ENCODE results near the gene TECPR2.

The TECPR2 gene

DNA sequence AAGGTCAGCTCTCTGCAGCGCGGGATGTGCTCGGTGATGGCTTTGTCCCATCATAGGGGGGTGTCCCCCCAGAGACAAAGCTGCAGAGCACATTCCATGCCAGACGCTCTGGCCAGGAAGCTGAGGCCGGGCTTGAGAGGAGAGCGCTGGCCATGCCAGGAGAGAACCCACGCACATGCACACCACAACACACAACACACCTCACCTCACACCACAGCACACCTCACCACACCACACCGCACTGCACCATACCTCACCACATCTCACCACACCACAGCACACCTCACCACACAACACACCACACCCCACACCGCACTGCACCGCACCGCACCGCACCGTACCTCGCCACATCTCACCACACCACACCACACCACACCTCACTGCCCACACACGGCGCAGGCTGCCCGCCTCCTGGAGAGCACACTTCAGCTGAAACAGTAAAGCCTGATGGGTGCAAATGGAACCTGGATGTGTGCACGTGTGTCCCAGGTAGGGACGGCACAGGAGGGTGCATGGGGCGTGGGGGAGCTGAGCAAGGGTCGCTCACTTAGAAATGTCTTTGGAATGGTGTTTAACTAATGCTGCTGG is 136.0 kb downstream of the TECPR2 start:
- DNase-seq: no peak

DNA sequence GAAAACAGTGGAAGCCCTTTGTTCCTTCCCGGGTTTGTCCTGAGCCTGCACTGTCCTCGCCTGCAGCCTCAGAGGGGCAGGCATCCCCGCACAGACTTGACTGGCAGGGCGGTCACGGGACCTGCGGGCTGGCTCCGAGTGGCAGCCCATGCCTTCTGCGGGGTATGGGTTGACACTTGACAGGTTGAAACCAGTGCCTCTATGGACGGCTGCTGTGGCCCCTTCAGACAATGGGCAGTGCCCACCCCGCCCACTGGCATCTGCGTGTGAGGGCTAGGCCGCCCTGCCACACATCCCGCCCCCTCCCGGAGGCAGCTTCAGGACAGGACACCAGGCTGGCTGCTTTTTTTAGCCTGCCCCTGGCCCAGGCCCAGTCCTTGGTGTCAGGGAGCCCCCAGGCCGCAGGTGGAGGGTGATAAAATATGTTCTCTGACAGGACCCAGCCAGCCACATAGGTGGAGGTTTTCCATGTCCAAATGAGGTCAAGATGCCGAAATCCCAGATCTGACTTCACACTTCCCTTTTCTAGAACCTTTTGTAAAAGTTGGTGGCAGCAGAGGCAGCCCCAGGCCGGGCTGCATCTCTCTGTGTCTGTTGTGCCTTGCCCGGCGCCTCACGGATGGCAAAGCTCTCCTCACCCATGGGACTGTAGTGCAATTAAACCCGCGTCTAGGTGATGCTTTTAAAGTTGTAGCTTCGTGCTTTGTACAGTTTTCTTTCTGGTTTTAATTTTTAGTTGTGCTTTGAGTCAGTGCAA is 136.8 kb downstream of the TECPR2 start:
- no peak for DNase-seq

DNA sequence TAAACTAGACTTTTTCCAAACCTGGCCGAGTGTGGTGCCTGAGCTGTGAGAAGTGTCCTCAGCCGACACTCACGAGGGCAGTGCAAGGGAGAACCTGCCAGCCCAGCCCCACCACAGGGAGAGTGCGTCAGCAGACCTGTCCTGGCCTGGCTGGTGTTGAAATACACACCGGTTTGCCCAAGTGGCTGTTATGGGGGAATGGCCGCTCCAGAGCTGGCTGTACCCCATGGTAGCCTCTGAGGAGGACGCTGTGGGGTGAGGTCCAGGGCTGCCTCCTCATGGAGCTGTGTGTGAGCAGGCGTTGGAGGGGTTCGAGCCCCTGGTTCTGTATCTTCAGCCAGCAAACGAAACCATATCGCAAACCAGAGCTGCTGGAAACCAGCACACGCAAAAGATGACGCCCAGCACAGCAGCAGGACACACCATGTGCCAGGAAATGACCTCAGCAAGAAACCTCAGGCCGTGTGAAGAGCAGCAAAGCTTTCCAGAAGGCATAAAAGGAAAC is 137.5 kb downstream of the TECPR2 start:
- DNase-seq: no peak

DNA sequence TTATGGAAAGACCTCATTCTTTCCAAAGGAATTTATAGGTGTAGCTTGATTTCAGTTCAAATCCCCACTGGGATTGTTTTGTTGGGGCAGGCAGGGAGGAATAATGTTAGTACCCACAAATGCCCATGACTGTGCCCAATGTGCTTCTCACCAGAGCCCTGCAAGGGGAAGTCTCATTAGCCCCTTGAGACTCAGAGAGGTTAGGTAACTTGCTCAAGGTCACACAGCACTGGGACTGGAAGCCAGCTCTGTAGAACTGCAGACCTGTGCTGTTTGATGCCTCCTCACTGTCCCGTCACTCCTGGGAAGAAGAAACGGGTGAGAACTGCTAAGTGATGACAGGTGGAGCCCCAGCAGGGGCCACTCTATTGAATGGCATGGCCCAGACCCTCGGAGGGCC is 138.0 kb downstream of the TECPR2 start:
- DNase-seq: no peak

DNA sequence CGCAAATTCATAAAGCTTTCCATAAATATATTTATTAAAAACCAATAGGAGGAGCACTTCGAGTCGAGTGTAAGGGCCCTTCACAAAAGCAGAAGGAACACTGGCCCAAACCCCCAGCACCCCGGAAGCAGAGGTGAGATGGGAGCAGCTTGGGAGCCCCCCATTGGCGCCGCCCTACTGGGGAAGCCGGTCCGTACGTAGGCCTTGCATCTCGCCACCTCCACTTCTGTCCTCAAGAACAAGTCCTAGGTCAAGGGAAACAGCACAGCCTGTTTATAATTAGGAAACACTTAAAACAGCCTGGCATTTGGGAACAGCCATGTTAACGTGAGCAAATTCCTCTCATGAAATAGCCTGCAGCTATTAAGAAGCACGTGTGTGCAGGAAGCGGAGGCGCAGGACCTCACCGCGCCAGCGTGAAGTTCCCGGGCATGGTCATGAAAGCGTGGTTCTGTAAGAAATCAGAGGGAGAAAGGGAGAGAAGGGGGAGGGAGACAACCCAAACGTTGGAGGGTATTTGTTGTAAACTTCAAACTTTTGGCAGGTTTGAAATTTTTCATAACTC is 139.1 kb downstream of the TECPR2 start:
- DNase-seq: no peak

DNA sequence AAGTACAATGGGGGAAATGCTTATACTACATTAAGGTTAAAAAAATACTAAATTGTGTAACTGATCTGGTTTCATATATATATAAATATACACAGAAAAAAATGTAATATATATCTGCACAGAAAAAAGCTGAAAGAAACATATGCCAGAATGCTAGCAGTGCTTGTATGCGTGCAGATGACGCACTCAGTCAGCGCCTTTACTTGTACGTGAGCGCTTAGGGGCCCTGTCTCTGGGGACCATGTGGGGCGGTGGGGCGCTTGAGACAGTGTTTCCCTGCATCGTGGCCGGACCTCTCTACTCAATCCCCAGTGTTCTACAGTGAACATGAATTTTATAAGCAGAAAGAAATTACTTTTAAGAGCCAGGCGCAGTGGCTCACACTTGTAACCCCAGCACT is 139.8 kb downstream of the TECPR2 start:
- DNase-seq: no peak

DNA sequence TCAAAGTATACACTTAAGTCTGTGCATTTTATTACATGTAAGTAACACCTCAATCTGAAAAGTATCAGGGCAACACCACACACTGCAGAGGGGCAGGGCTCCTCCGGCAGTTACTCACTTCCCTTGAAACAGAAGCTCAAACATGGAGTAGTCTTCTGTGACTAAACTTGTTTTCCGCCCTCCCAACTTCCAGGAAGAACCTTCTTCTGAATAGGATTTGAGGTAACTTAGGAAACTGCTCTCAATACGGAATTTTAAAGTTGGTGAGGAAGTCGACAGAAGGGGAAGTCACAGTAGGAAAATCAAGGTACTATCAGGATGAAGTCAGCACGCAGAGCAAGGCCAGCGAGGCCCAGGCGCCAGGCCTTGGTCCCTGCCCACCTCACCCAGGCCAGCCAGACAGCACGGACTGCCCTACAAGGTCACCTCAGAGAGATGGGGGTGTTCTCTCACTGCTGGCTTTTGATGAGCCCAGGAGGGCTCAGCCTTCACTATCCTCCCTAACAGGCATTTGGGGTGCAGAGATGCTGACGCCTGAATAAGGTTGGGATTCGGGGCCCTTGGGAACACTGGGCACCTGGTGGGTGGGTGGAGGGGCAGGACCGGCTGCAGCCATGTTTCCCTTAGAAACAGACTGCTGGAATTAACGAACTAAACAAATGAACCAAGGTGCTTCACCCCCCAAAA is 141.0 kb downstream of the TECPR2 start:
- DNase-seq: no peak

DNA sequence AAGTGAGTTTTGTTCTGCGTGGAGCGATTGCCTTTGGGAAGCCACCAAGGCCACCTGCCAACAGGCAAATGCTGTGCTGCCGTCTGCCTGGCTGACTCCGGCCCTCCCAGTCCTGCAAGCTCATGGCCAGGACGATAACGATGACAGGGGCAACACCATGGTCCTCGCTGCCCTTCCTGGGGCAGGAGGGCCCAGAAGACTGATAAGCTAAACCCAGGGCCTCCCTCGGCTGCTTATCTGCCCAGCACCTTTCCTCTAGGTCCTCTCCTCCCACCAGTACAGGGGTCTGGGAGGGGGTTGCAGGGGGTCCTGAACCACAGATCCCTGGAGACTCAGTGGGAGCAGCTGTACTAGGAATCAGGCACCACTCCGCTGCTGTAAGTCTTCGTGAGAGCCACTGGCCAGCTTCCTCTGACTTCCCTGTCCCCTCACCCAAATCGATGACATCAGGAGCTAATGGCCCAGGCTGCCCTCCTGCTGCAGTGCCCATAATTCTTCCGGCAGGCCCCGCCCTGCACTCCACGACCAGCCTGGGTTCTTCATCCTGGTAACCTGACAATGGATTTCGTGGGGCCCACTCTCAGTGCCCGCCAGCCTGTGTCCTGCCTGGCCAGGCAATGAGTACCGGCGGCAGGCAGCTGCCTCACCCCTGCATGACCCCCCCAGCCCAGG is 141.7 kb downstream of the TECPR2 start:
- DNase-seq: no peak

DNA sequence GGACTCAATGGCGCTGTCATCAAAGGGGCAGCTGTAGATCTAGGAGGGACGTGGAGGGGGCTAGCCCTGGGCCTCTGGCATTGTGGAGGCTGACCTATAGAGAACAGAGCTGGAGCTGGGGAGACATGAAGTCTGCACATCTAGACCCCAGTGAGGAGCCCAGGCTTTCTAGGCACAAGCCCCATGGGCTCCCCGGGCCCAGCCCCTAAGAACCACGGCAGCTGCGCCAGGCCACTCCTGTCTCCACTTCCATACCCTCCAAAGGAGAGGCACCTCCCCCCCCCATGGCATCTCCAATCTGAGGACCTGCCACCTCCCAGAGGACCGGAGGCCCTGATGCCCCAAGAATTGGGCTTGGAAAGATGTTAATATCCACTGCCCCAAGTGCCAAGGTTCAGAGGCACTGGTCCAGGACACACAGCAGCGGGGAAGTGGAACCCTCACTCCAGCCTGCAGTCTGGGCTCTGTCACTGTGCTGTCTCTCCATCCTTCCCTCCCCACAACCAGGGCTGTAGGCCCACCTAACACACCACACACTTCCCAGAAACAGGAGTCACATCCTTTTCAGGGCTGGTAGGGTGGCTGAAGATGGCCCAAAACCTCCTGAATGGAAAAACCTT is 142.4 kb downstream of the TECPR2 start:
- DNase-seq: no peak

DNA sequence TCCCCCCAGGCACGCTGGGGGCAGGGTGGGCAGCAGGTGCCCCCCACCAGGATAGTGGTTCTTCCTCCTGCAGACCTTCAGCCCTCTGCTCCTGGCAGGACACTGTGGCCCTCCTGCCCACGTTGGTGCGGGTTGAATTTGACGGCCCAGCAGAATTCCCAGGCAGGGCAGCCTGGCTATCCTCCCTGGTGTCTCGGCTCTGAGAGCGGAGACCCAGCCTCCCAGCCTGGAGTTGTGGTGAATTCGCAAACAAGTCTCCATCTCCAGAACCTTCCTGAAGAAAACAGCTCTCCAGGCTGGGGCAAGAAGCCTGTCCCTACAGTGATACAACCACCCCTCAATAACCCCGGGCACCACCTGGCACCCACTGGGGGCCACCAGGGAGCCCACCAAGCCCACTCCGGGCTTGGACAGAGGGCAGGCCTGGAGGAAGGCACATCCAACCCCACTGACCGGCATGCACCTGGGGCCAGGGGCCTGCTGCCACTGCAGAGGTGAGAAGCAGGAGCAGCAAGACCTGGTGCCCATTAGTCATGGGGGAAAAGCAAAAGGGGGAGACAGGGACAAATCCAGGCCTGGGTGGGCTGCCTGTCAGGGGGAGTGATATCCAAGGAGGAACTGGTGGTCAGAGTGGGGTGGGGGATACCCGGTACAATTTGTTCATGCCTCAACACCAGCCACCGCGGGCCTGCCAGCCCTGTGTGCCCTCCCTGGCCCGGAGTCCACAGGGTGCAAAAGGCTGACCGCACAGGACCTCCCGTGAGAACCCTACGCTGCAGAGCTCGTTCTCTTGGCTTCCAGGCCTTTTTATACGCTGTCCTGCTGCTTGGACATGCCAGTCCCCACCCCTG is 143.3 kb downstream of the TECPR2 start:
- no peak for DNase-seq

DNA sequence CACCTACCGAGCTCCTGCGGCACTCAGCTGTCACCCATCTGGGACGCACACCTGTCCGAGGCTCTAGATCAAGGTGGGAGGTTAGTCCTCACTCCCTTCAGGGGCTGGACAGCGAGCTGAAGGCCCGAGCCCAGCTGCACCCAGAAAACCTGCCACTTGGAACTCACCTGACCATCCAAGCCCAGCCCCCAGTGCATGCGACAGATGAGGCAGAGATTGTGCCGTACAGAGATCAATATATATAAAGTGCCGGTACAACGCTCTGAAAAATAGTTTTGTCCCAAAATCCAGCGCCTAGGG is 143.8 kb downstream of the TECPR2 start:
- no peak for DNase-seq

DNA sequence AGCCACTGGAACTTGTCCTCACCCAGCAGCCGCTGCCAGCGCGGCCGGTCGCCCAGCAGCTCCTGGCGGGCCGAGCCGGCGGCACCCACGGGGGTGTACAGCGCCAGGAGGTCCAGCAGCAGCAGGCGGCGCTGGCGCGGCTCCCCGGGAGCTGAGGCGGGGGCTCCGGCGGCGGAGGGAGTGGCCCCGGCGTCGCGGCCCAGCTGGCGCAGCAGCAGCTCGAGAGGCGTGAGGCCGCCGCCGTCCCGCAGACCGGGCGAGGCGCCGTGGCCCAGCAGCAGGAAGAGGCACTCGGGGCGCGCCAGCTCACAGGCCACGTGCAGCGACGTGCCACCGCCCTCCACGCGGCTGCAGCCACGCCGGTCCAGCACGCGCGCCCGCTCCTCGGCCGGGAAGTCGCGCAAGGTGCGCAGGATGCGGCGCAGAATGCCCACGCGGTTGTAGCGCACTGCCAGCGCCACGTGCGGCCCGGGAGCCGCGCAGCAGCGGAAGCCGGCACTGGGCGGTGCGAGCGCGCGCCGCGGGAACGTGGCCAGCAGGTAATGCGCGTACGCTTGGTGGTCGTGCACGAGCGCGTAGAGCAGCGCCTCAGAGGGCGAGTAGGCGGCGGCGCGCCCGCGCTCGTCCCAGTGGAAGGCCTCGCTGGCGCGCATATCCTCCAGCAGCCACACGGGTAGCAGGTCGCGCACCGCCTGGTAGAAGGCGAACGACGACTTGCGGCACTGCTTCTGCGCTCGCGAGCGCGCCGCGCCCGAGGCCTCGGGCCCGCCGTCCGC is 144.5 kb downstream of the TECPR2 start:
- DNase-seq: no peak

DNA sequence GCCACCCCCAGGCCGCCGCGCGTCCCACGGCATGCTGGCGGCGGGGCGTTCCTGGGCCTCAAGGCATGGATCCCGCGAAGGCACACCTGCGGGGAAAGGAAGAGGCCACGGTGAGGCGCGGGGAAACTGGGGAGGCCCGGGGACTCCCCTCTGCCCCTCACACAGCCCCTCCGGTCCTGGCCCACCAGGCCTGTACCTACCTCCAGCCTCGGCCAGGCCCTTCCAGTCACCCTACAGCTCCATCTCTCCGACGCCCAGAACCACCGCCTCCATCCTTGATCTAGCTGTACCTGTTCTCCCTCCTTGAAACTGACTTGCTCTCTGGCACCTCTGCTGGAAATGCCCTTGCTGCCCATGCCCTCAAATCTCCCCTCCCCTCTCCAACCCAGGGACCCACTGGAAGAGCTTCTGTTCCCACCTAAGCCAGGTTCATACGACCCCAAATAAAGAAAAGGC is 145.1 kb downstream of the TECPR2 start:
- no peak for DNase-seq

DNA sequence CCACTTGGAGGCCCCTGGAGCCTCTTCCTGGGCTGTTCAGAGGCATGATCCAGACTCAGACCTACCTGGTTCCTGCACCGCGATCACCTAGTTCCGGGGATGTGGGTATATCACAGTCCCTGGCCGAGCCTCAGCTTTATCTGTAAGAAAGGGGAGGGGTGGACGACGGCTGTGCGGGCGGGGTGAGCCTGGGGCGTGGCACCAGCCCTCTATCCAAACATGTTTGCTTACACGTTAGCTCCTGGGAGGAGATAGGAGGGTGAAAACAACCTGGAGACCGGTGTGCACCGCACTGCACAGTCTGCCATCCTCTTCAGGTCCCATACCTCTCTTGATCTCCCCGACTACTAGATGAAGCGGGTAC is 145.7 kb downstream of the TECPR2 start:
- no peak for DNase-seq

DNA sequence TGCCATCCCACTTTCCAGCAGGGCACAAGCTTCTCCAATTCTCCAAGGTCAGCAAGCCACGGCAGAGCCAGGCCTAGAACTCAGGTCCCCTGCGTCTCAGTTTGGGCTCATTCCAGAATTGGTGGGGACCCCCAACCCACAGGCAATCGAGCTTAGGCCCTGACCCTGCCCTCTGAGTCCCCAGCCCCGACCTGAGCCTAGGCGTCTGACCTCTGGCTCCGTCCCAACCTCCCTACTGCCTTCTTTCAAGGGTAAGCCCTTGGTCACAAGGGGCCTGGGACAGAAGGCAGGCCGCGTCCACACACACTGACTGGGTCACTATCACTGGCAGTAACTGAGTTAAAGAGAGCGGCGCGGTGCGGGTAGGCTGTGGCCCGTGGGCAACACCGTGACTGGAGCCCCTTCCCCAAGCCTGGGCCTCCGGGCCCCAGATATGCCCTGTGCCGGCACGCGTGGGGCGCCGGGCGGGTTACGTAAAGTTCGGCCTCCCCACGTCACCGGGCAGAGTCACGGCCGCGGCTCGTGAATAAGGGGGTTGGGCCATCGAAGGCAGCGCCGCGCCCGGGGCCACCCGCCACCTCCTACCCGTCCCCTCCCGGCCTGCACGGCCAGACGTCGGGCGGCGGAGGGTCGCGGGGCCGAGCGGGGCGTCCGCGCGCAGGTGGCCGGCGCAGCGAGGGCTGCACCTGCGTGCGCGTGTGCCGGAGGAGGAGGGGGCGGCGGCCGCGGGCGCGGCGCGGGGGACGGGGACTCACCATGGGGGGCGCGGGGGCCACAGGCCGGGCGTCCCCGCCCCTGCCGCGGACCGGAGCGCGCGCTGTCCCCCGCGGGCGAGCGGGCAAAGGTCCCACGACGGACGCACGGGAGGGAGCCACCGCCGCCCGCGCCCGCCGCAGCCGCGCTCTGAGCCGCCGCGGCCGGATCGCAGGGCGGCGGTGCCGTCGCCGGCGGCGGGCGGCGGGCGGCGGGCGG is 146.3 kb downstream of the TECPR2 start:
- peak in 1 of 2 donors; percentile 11 for DNase-seq

DNA sequence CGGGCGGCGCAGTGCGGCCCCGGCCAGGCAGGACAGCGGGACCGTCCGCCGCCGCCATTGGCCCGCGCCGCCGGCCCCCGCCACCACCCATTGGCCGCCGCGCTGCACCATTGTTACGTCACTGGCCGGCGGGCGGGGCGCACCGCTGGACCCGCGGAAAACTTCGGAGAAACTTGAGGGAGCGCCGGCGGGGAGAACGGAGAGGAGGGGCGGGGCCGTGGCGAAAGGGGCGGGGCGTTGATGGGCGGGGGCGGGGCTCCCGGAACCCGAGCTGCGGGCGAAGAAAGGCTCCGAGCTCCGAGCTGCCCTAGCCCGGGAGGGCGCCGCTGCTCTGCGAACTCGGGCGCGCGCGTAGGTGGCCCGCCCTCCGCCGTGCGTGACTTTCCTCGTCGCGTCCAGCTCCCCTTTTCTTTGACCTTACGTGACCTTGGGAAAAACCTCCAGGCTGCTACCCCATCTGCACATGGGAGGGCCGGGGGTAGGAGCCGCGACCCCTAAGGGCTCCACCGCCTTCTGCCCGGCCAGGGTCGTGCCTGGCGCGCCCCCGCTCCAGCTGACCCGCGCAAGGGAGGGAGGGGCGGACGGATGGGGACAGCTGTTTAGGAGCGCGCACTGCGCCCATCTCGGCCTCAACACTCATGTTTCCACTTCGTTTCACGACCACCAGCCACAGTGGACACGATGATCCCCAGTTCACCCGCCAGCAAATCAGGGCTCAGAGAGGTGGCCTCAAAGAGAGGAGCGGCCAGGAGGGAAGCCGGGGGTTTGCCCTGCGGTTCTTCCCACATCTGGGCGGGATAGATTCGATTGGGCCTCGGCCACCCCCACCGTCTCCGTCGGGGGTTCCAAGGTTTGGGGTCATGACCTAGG is 147.2 kb downstream of the TECPR2 start, which contains the start of gene ANKRD9:
Gene ANKRD9 (minus strand): TSS at position 31 of the 870 bp plus-strand sequence. CDS start 1,887 bp downstream, outside the sequence.
- peak; percentile 78 to 84 for DNase-seq

DNA sequence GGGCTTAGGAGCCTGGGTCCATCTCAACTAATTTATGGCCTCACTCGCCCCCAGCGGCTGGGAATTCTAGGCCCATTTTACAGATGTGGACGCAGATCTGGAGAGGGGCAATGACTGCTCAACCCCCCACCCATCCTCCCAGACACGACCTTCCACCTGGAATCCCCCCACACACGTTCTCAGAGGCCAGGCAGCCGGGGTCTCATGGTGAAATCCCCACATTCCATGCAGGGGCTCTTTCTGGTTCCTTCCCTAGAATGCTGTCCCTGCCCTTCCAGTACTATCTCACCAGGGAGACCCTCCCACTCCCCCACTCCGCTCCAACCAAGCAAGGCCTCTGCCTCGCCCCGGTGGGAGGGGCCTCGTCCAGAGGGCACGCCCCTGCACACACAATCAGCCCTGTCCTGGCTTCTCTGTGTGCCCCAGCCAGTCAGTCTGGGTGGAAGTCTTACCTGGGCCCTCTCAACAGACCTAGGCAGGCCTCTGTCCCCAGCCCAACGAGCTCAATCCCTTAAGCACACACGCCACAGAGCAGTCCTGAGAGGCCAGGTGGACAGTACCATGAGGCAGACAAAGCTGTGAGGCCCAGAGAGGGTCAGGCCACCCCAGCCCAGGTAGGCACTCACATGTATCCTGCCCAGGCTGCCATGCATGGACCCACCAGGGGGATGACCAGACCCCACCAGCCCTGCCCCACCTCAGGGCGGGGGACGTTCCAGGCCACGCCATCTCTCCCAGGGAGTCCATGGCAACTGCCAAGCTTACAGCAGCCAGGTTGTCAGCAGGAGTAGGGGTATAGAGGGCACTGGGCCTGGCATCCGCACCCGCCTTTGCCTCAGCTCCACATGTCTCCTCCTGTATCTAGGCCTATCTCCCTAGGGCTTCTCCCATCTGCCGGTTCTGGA is 148.1 kb downstream of the TECPR2 start:
- no peak for DNase-seq
